Stimulated activated CD4-positive, alpha-beta T cell treated with anti-CD3 and anti-CD28 coated beads, Interleukin-4, amount 100 ng/mL, for 48 hours (primary cell): ENCODE measurements around the gene SYT8.
"Not testable (repeated sequence)": the region's sequence is repeated elsewhere in the genome, so short reads cannot be mapped to it uniquely, and the experiment has no call there.

Experiments used
- DNase-seq, 2 donors: peaks; one replicate each; pipeline ENCODE4 v3.0.0-alpha.2; 2020; ENCODE audit warnings: low read depth in 2 of 2

SYT8 gene

DNA sequence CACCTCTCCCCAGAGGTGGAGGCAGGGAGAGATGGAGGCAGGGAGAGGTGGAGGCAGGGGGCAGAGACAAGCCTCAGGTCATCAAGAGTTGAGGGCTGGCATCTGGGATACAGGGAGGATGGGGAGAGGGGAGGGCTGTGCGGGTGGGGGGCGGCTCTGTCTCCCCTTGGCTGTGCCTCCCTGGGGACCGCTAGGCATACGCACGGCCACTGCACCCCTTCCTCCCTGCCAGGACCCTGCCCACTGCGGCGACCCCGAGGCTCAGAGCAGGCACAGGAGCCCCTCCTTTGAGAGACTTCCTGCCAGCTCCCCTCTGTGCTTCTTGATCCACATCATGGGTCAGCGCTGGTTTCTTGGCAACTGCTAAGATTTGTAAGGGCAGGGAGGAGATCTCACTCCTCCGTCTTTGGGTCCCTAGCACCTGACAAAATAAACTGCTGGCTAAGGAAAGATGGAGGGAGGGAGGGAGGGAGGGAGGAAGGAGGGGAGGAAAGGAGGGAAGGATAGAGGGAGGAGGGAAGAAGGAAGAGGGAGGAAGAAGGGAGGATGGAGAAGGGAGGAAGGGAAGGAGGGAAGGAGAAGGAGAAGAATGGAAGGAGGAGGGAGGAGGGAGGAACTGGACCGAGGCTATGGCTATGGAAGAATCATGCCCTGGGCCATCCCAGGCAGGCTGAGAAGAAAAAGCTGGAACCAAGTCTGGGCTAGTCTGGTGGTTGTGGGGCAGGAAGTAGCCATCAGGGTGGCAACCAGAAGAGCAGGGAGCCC is 38.4 kb downstream of the SYT8 start:
- DNase-seq: no peak

DNA sequence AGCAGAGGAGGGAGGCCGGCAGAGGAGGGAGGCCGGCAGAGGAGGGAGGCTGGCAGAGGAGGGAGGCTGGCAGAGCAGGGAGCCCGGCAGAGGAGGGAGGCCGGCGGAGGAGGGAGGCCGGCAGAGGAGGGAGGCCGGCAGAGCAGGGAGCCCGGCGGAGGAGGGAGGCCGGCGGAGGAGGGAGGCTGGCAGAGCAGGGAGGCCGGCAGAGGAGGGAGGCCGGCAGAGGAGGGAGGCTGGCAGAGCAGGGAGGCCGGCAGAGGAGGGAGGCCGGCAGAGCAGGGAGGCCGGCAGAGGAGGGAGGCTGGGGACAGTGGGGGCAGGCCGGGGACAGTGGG is 39.0 kb downstream of the SYT8 start:
- not testable (repeated sequence) for DNase-seq

DNA sequence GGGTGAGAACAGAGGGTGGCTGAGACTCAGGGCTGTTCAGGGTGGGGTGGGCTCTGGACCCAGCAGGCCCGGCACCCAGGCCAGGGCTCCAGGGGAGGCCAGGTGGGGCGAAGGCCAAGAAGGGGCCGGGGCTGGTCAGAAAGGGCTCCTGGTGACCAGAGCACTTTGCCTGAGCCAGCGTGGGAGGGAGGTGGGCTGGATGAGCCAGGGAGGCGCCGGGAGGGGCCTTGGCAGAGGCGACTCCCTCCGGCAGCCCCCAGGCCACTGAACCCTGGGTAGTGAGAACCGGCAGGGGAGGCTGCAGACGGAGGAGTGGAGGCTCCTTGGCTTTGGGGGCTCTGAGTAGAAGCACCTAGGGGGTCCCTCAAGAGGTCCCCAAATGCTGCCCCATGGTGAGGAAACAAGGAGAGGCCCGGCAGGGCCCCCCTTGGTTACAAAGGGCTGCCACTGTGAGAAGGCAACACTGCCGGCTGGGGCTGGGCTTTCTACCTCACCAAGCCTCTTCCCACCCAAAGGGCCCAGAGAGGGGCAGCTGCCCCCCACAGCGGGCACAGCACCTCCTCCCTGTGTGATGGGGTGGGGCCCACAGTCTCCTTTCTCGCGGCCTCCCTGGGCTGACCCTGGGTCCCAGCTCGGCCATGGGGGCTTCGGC is 39.8 kb downstream of the SYT8 start:
- DNase-seq: not testable (repeated sequence)

DNA sequence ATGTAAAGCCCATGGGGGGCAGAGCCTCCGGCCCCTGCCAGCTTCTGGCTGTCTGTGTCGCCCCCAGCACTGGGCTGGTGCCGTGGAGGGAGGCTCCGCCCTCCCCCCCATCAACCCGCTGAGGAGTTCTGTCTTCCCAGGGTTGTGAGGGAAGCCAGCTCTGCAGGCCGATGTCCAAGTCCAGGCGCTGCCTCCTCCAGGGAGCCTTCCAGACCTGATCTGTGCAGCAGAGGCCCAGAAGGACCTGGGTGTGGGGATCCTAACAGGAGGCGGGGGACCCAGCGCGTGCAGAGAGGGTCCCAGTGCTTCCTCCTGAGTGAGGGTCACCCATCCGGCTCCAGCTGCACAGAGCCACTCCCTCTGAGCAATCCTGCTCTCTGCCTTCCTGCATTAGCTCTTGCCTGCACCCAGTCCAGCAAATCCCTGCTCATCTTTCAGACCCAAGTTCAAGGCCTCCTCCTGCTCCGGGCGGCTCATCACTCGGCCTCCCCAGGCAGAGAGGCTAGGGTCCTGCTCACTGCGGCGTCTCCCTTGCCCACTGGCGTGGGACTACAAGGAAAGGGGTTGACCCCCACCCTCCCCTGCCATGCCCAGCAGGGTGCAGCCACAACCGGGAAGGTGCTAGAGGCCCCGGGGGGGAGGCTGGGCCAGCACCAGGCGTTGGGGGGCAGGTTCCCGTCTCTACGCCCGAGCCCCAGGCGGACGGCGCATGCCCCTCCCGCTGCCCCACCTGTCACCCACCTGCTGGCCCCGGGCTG is 40.5 kb downstream of the SYT8 start:
- DNase-seq: no peak

DNA sequence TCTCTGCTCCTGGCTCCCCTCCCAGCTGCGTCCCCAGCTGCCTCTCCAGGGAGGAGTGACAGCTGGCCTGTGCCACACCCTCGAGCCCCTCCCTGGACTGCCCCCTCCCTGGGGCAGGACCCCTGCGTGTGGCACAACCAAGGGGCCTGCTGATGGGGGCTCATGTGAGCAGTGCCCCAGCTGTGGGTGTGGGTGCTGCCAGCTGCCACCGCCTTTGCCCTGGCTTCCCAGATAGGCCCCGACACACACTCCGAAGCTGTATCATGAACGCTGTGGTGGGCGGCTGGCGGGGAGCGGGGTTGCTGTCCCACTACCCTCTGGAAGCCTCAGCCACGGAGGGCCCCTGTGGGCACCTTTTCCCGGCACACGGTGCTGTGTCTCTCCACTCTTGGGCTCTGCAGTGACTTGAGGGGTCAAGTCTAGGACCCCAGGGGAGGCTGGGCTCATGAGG is 41.1 kb downstream of the SYT8 start:
- DNase-seq: not testable (repeated sequence)

DNA sequence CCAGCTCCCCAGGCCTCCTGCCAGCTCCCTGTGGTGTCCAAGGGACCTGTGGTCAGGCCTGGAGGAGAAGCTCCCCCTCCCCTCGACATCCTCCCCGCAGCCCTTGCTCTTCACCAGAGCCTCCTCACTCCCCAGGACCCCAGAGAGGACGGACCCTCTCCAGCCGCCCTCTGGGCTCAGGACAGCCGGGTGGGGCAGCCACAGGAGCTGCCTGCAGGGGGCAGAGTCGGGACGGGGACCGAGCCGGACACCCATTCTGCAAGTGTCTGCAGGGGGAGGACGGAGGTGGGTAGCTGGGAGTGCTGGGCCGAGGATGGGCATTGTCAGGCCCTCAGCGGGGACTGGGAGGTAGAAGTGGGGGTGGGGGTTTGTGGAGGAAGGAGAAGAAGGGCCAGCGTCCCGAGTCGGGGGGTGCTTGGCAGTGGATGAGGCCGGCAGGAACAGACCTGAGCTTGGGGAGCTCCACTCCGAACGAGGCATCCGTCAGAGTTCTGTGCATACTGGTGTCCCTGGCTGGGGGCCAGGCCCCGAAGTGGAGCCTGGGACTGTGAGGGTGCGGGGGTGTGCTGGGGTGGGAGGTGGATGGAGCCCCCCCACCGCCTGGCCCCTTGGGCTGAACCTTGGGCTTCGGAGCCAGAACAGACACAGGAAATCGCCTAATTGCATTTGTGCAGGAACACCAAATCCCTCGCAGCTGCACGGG is 41.7 kb downstream of the SYT8 start:
- no peak for DNase-seq

DNA sequence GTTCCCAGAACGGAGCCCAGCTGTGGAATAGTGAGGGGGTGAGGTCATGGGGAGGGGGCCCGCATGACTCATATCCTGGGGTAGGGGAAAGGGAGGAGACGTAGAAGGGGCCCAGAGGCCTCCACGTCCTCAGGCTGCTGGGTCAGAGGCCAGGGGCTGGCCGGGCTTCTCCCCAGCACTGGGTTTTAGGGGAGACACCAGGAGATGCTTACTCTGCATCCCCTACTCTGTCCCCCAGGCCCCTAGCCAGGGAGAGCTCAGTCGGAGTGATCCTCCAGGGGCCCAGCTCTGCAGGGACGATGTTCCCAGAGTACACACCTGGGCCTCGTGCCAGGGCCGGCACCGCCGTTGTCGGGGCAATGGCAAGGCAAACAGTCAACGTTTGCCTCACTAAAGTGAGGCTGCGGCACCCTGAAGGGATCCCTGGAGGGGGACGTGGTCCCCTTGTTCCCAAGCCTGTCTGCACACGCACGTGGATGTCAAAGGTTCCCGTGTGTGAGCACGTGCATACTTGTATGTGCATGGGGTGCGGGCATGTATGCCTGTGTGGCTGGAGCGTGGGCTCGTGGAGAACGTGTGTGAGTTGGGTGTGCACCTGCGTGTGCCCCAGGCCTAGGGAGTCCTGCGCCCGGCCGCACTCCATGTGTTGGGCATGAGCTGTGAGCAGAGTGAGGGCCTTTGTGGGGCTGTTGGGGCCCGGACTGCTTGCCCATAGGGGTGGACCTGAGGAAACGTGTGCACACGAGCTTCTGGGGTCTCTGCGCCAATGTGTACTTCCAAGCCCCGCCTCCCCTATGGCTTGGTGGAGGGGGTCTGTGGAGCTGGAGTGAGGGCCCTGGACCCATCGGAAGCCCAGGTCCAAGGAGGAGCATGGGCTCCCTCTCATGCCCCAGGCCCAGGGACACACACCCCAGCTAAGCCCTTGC is 42.7 kb downstream of the SYT8 start:
- DNase-seq: no peak

DNA sequence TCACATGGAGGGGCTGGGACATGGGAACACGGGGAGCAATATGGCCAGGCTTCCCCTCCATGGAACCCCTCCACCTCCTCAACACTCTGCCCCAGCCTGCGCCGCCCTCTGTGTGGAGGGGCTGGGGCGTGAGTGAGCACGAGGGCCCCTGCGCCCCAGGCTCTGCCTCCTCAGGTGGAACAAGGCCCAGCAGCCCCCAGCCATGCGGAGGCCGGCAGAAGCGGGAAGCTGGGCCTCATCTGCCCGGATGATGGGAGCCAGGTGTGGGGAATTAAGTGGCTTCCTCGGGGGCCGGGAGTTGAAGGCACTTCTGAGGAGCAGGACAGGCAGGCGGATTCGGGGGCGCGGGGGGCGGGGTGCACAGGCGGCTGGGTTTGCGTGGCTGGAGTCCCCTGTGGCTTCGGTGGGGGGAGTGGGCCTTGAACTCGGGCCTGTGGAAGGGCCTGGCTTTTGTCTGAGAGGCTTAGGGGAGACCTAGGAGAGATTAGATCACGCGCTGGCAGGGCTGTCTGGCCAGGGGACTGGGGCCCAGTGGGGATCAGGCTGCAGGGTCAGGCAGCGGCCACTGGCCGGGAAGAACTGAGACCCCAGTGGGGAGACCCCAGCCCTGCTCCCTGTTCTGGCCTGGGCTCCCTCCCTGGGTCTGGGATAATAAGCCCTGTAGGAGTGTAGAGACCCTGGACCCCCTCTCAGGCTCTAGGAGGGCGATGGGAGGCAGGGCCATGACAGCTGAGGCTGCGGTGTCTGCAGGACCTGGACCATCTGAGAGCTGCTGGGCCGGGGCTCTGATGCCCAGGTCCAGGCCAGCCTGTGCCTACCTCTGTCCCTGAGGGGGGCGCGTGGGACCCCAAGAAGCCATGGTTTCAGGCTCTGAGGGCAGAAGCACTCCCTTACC is 43.6 kb downstream of the SYT8 start:
- DNase-seq: no peak

DNA sequence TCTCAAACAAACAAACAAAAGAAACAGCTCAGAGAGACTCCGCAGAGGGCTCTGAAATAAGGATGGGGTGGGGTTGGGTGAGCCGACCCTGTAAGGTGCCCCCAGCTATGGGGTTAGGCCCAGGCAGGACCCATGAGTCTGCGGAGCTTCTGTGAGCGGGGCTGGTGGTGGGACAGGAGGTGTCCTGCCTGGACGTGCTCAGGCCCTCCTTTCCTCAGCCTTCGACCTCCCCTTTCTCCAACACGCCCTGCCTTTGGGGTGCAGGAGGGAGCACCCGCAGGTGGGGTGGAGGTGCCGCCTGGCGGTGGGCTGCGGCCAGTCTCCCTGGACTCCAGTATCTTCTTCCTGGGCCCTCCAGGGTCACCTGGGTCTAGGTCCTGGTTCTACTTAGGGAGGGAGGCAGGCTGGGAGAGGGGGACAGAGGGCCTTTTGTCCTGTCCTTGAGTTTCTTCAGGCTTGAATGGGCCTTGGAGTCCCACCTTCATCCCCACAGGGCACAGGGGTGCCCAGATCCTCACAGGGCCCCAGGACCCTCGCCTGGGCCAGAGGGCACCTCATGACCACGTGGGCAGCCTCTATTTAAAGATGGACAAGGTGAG is 44.7 kb downstream of the SYT8 start:
- no peak for DNase-seq

DNA sequence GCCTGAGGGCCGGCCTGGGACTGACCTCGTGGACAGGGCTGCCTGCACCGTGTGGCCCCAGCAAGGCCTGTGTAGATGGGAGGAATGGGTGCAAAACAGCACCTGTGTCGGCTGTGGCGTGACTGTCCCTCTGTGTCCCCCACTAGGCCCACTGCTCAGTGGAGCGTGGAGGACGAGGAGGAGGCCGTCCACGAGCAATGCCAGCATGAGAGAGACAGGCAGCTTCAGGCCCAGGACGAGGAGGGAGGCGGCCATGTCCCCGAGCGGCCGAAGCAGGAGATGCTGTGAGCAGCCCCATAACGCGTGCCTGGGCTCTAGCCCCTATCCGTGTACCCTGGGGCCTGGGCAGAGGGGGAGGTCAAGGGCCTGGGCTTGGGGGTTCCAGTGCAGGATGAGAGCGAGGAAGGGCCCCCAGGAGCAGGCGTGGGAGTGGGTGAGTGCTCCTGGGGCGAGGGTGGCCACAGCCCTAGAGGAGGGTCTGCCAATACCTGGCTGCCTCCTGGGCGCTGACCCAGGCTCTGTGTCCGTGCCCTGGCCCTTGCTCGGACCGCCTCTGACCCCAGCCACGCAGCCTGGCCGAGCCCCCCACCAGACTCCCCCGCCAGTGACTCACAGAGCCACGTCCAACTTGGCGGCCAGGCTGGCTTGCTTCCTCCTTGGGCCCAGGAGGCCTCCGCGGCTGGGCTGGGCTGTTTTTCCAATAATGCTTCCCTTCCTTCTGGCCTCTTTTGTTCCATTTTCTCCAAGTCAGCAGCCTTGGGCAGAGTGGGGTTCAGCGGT is 45.3 kb downstream of the SYT8 start:
- no peak for DNase-seq

DNA sequence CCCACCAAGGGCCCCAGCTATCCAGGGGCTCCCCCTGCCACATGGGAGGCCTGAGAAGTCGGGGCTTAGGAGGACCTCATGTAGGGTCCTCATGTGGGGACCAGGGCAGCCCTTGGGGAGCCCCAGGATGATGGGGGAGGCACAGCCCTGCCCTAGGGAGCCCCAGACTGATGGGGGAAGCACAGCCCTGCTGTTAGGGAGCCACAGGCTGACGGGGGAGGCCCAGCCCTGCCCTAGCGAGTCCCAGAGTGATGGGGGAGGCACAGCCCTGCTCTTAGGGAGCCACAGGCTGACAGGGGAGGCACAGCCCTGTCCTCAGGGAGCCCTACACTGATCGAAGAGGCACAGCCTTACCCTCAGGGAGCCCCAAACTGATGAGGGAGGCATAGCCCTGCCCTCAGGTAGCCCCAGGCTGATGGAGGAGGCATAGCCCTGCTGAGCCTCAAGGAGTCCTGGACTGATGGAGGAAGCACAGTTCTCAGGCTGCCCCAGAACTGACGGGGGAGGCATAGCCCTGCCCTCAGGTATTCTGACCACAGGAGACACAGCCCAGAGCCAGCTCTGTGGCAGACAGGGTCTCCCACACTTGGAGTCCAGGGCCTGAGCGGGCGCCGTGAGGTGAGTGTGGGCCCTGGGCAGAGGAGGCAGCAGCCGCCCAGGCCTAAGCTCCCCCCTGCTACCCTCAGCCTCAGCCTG is 46.1 kb downstream of the SYT8 start:
- DNase-seq: no peak

DNA sequence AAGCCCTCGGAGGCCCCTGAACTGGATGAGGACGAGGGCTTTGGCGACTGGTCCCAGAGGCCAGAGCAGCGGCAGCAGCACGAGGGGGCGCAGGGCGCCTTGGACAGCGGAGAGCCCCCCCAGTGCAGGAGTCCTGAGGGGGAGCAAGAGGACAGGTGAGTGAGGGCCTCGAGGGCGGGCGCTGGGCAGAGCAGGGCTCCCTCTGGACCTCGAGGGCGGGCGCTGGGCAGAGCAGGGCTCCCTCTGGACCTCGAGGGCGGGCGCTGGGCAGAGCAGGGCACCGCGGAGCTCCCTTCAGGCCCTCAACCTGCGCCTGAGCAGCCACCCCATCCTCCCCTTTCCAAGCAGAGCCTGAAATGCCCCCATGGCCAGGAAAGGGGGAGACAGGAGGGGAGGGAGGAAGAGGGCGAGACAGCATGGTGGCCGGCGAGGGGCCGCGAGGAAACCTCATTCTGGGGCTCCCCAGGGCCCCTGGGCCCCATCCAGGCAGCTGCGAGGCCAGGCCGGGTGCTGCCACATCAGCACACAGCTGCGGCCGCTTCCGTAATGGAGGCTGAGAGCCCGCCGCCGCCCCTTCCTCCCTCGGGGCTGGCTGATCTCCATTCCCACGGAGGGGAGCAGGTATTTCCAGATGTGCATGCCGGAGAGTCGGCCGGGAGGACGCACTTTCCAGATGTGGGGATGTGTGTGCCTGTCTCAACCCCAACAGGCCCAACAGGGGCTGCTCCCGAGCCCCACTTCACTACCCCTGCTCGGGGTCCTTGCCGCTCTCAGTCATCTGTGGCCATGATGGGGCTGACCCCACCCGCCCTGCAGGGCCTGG is 46.9 kb downstream of the SYT8 start:
- DNase-seq: no peak

DNA sequence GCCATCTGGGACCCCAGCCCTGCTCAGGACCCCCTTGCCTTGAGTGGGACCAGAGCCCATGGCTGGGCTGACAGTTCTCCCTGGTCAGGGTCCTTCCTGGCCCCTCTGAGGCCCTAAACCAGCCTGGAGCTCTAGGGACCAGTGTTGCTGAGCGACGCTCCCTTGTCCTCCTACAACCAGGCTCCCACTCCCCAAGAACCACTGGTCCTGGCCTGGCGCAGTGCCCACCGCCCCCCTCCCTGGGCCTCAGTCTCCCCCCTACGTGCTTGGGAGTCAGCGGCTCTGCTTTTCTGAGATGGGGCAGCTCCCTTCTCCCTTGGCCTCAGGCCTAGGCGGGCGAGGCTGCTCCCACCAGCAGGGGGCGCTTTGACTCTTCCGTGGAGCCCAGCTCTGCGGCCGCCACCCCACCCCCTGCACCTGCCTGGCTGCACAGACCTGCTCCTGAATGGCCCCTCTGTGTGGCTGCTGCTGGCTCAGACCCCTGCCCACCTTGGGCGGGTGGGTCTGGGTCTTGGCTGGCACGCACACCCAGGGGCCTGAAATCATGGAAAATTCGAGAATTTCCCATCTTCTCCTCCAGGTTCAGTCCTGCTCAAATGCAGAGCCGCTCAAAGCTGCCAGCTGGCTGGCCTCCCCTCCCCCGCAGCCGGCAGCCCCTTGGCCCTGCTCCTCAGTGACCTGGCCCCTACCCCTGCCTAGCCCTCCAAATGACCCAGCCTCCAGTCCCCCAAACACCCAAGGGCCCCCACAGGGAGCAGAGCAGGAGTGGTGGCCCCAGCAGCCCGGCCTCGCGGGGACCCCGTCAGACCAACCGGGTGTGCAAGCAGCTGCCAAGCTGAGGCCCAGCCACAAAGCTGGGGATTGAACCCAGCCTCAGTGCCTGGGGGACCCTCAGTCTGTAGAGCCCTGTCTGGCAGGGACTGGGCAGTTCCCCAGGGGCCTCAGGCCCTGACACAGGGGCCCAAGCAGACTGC is 47.8 kb downstream of the SYT8 start:
- peak; percentile 70 to 82 for DNase-seq

DNA sequence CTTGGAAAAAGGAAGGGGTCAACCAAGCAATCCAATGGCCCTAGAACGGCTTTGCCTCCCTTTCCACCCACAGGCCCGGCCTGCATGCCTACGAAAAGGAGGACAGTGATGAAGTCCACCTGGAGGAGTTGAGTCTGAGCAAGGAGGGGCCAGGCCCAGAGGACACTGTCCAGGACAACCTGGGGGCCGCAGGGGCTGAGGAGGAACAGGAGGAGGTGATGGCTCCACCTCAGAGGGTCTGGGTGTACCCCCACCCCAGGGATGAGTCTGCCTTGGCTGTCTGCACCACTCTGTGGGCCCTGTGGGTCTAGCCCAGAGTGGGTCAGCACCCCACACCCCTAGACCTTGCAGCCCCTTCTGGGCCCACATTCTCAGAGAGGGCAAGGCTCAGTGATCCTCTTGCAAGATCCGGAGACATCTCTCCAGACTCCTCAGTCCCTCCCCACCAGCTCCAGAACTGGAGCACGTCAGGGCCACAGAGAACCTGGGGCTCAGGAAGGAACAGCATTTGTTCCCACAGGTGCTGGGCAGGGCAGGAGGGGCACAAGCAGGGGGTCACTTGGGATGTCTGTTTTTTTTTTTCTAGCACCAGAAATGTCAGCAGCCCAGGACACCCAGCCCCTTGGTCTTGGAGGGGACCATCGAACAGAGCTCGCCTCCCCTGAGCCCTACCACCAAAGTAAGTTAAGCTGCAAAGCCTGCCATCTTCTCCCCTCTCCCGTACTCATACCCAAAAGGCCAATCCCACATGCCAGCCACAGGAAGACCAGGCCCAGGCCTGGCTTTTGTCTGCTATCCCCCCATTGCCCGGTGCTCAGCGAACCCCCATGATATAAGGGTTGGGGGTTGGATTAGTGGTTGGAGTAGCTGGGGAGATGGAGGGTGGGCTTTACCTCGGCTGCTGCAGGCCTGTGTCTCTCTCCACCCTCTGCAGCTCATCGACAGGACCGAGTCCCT is 48.8 kb downstream of the SYT8 start:
- DNase-seq: no peak

DNA sequence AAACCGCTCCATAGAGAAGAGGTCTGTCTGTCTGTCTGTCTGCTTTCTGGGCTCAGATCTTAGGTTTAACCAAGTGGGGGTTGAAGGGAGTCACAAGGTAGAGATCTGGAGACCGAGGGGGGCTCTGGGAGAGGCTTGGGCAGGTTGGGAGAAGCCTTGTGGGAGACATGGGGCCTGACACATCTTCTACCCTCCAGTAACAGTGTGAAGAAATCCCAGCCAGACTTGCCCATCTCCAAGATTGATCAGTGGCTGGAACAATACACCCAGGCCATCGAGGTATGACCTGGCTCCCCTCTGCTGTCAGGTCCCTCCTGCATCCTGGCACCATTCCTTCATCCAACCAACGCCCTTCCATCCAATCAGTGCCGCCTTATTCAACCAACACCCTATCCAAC is 49.5 kb downstream of the SYT8 start:
- no peak for DNase-seq
